NT2/D1 (cell line): ENCODE measurements around the gene RTEL1.

Experiments
- YY1 ChIP-seq: IDR thresholded peaks from 2 replicates; pipeline ENCODE4 v1.6.1; 2011; ENCODE audit not compliant: insufficient read length, insufficient read depth
- ZNF274 ChIP-seq: IDR thresholded peaks from 2 replicates; pipeline ENCODE4 v1.6.1; 2011; ENCODE audit warnings: mild to moderate bottlenecking, low read depth, low read length

DNA sequence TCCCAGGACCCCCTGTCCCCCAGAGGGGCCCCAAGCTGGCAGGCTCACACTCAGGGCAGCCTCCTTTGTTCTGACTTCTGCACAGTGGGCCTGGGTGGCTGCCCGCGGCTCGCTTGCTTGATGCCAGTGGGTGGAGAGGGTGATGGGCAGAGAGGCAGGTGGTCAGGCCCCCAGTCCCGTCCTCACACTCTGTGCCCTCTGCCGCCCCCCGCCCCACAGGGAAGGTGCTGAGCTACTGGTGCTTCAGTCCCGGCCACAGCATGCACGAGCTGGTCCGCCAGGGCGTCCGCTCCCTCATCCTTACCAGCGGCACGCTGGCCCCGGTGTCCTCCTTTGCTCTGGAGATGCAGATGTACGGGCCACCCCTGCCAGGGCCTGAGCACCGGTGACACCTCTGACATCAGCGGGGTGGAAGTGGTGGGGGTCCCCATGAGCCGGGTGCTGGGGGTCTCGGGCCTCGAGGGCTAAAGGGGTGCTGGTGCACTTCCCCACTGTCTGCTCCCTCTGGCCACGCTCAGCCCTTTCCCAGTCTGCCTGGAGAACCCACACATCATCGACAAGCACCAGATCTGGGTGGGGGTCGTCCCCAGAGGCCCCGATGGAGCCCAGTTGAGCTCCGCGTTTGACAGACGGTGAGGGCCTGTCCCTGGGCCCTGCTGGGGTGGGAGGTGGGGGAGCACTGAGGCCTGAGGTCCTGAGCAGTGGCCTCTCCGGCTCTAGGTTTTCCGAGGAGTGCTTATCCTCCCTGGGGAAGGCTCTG, 29.5 kb downstream of the RTEL1 start:
- no peak for TF ChIP-seq YY1
- TF ChIP-seq ZNF274, result no peak
